ENCODE measurements around the gene MRPS23. TPM values are rescaled to one million over a fixed set of nuclear protein-coding genes. Genes with fewer than 3 reads are reported as not detected.

Gene MRPS23
- polyA plus RNA-seq, 1 experiment, result 34.1 TPM

DNA sequence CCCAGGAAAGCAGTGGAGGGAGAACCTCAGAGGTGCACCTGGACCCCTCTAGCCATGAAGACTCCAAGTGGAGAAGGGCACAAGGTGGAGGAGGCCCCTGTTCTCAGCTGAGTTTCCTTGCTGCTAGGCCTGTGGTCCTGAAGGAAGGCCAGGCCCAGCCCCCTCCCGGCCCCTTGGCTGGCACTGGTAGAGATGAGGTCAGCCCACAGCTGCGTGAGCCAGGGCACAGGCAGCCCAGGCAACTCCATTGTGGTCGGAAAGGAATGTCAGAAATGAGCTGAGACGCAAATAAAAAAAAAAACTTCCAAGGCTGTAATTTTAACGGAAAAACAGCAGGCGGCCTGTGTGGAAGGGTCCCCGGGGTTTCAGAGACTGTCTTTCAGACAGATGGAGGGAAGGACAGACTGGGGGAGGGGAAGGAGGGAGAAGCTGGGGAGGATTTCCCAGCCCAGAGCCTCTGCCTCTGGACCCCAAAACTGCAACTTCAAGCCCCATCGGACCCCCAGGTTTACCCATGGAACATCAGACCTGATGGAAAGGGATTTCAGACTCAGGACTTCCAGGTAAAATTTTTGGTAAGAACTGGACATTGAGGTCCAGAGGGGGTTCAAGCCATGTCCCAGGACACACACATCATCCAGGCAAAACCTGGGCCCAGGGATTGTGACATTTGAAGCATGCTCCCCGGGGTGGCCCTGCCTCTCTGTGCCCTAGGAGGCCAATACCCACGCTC lies 25.6 kb upstream of the MRPS23 start:
- Histone ChIP-seq H3K4me3 (ENCODE audit: low read depth, low read length) (peak overlapping the region; percentile 42), H3K27me3 (ENCODE audit: control insufficient read depth, insufficient read depth, low read length) (no peaks in the 10 kb centered on the region), H3K27ac (ENCODE audit: low read depth, low read length) (peak overlapping the region; percentile 100), H3K9me3 (ENCODE audit: control insufficient read depth, insufficient read depth, low read length) (no peaks in the 10 kb centered on the region)
- CTCF ChIA-PET, result interaction anchor here (0.6 to 7.7 kb wide), 28 partner anchors 8 to 1686 kb away, joined by 3 to 89 read pairs (median 4); no protein-coding TSS in a partner anchor
- TF ChIP-seq, protein P1, sequence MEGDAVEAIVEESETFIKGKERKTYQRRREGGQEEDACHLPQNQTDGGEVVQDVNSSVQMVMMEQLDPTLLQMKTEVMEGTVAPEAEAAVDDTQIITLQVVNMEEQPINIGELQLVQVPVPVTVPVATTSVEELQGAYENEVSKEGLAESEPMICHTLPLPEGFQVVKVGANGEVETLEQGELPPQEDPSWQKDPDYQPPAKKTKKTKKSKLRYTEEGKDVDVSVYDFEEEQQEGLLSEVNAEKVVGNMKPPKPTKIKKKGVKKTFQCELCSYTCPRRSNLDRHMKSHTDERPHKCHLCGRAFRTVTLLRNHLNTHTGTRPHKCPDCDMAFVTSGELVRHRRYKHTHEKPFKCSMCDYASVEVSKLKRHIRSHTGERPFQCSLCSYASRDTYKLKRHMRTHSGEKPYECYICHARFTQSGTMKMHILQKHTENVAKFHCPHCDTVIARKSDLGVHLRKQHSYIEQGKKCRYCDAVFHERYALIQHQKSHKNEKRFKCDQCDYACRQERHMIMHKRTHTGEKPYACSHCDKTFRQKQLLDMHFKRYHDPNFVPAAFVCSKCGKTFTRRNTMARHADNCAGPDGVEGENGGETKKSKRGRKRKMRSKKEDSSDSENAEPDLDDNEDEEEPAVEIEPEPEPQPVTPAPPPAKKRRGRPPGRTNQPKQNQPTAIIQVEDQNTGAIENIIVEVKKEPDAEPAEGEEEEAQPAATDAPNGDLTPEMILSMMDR (IDR thresholded peaks at IDR 0.05; ENCODE audit: low read depth, low read length), result peak; percentile 79
- POLR2A ChIA-PET, result interaction anchor here (0.6 to 3.0 kb wide), 20 partner anchors 16 to 756 kb away, joined by 3 to 43 read pairs (median 6); partner anchors contain the start of genes CUEDC1, DYNLL2, SRSF1 and VEZF1
- peak; percentile 97 for DNase-seq (ENCODE audit: low read depth, low spot score)

DNA sequence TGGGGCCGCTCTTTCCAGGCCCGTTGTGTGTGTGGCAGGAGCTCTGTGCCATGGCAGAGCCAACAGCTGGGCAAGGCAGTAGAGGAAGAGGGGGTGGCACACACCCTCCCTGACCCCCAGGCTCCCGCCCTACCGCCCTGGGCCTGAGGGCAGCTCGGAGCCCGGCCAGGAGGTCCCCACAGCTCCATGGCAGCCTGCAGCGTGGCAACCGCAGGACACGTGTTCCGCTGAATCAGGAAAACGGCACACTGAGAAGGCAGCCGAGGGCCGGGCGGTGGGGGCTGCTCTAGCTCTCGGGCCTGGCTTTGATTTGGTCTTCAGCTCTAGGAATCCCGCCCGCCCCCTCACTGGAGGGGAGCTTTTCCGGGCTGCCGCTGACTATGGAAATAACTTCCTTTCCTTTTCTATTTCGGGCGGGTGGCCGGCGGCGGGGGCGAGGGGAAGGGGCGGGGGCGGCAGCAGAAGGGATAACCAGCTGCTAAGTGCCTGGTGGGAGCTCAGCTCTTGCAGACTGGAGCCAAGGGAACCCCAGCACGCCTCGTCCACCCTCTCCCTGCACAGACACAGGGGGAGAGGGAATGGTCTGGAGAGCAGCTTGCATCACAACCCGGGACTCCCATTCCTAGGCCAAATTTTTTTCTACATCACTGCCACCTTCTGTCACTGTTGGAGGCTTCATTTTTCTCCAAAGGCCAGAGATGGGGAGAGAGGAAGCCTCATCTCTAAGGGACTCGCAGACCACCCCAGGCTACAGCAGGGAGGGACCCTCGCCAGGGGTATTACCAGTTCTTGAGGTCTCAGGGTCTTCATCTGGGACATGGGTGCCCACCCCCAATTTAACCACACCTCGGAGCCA lies 24.8 kb upstream of the MRPS23 start:
- TF ChIP-seq, protein P1 (IDR thresholded peaks at IDR 0.05; ENCODE audit: low read depth, low read length), result no peak
- POLR2A ChIA-PET, result interaction anchor here (0.5 to 3.0 kb wide), 18 partner anchors 15 to 209 kb away, joined by 3 to 43 read pairs (median 6); partner anchors contain the start of genes CUEDC1, DYNLL2, SRSF1 and VEZF1

DNA sequence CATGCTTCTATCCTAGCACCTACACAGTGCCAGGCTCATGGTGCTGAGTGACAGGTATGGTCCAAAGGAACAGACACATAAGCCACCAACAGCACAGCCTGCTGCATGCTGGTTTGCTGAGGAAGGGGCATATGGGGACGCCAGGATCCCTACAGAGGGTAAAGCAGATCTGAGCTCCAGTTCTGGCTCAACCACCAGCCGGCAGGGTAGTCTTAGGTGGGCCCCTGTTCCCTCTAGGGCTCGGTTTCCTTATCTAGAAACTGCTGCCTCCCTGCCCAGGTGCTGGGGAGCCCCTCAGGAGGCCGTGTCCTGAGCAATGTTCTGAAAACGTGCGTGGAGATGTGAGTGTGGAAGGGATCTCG lies 24.2 kb upstream of the MRPS23 start:
- POLR2A ChIA-PET, result interaction anchor here (0.5 to 3.0 kb wide), 11 partner anchors 14 to 210 kb away, joined by 3 to 43 read pairs (median 6); partner anchors contain the start of genes CUEDC1, DYNLL2, SRSF1 and VEZF1
- peaks cover 1% of the 10 kb centered on the region; the same call in 1 of the 2 replicates for H3K9me3 ChIP-seq (ENCODE audit: control insufficient read depth, insufficient read depth, low read length)
- H3K27me3 ChIP-seq (ENCODE audit: control insufficient read depth, insufficient read depth, low read length), result no peaks in the 10 kb centered on the region
- TF ChIP-seq, protein P1 (IDR thresholded peaks at IDR 0.05; ENCODE audit: low read depth, low read length), result no peak
- no peak for DNase-seq (ENCODE audit: low read depth, low spot score)
- H3K27ac ChIP-seq (ENCODE audit: low read depth, low read length), result peak overlapping the region; percentile 100
- peak overlapping the region; percentile 12 for H3K4me3 ChIP-seq (ENCODE audit: low read depth, low read length)
- CTCF ChIA-PET, result interaction anchor here (0.6 to 7.7 kb wide), 7 partner anchors 17 to 277 kb away, joined by 3 to 89 read pairs (median 5); no protein-coding TSS in a partner anchor

More for the DNA sequence above, 24.8 kb upstream of the MRPS23 start:
- Histone ChIP-seq H3K4me3 (ENCODE audit: low read depth, low read length) (peak overlapping the region; percentile 42), H3K27ac (ENCODE audit: low read depth, low read length) (peak overlapping the region; percentile 100), H3K9me3 (ENCODE audit: control insufficient read depth, insufficient read depth, low read length) (no peaks in the 10 kb centered on the region), H3K27me3 (ENCODE audit: control insufficient read depth, insufficient read depth, low read length) (no peaks in the 10 kb centered on the region)
- peak; percentile 87 for DNase-seq (ENCODE audit: low read depth, low spot score)
- CTCF ChIA-PET, result interaction anchor here (0.6 to 7.7 kb wide), 25 partner anchors 8 to 787 kb away, joined by 3 to 89 read pairs (median 4); no protein-coding TSS in a partner anchor

DNA sequence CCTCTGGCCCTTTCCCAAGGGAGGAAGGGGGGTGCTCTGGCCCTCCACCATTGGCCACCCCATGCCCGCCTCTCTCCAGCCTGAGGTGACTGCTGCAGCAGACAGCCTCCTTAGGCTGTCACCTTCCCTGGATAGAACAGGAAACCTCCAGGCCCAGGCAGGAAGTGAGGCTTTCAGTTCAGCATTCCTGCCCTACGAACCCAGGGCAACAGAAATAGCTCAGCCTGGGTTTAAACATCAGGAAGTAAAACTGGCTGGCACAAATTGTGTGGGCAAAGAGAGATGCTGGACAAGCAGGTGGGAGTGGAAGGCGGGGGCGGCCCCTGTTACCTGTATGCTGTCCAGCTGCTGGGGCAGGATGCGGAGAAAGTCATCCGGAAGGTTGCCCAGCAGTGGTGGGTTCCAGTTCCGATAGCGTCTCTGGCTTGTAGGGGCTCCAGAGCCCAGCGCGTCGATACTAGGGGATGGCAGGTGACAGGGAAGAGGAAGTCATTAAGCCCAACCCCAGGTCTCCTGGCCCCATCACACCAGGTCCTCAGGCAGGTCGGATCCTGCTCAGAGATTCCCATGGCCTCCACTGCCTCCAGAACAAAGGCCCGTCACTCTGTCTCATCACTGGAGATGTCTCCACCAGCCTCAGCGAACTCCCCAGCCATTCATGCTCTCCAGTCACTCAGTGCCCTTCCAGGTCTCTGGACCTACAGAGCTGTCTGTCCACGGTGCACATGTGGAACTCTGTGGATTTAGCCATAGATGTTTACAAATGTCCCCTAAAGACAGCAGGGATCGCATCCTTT lies 23.6 kb upstream of the MRPS23 start:
- TF ChIP-seq, protein P1 (IDR thresholded peaks at IDR 0.05; ENCODE audit: low read depth, low read length), result no peak
- no peak for DNase-seq (ENCODE audit: low read depth, low spot score)
- peak overlapping the region; percentile 100 for H3K27ac ChIP-seq (ENCODE audit: low read depth, low read length)
- no peaks in the 10 kb centered on the region for H3K27me3 ChIP-seq (ENCODE audit: control insufficient read depth, insufficient read depth, low read length)
- H3K4me3 ChIP-seq (ENCODE audit: low read depth, low read length), result no peak overlapping the region
- ChIA-PET POLR2A (interaction anchor here (0.5 to 3.0 kb wide), 4 partner anchors 14 to 134 kb away, joined by 5 to 43 read pairs (median 10); partner anchors contain the start of gene SRSF1), CTCF (interaction anchor here (0.6 to 7.7 kb wide), 3 partner anchors 16 to 126 kb away, joined by 3 to 89 read pairs (median 3); no protein-coding TSS in a partner anchor)
- peaks cover 3% of the 10 kb centered on the region; the same call in 1 of the 2 replicates for H3K9me3 ChIP-seq (ENCODE audit: control insufficient read depth, insufficient read depth, low read length)

Data from AG04450 (cell line).